CD4-positive, CD25-positive, alpha-beta regulatory T cell (primary cell): ENCODE measurements around the gene CLTRN. TPM values are rescaled to one million over a fixed set of nuclear protein-coding genes. Genes with fewer than 3 reads are reported as not detected.
"Not testable (repeated sequence)": the region's sequence is repeated elsewhere in the genome, so short reads cannot be mapped to it uniquely, and the experiment has no call there.

Experiments
- ATAC-seq, 2 donors: fragments of 150-1000 bp; cut with Tn5 transposase; one replicate each; pipeline ENCODE4 v1.10.0; 2021; ENCODE audit warnings: low read depth in 2 of 2, moderate number of reproducible peaks in 2 of 2, moderate library complexity in 1 of 2
- DNase-seq, 3 donors: peaks; one replicate each; pipeline versions ENCODE4 v3.0.0 to v3.0.0-alpha.2; 2012 to 2022; ENCODE audit warnings: mixed read lengths in 1 of 3
- H3K27ac ChIP-seq: one replicate; pipeline ENCODE4 v1.7.0; 2013; ENCODE audit warnings: mild to moderate bottlenecking, low read length; ENCODE audit not compliant: insufficient read depth, poor library complexity, severe bottlenecking
- H3K27me3 ChIP-seq: one replicate; pipeline ENCODE4 v1.7.0; 2013; ENCODE audit warnings: low read length; ENCODE audit not compliant: control insufficient read depth, insufficient read depth
- H3K36me3 ChIP-seq: one replicate; pipeline ENCODE4 v1.7.0; 2013; ENCODE audit warnings: mild to moderate bottlenecking, low read length, moderate library complexity; ENCODE audit not compliant: control insufficient read depth, insufficient read depth
- H3K4me1 ChIP-seq: 2 replicates; pipeline ENCODE4 v1.7.0; 2013; ENCODE audit warnings: mild to moderate bottlenecking, low read length; ENCODE audit not compliant: insufficient read depth, control insufficient read depth, poor library complexity, severe bottlenecking
- H3K4me3 ChIP-seq: one replicate; pipeline ENCODE4 v1.7.0; 2013; ENCODE audit warnings: low read depth, mild to moderate bottlenecking, low read length, moderate library complexity
- H3K9me3 ChIP-seq, 2 experiments: 1 replicate in 1 of 2; 2 replicates in 1 of 2; pipeline ENCODE4 v1.7.0; 2013; ENCODE audit warnings: low read length in 2 of 2, mild to moderate bottlenecking in 1 of 2, moderate library complexity in 1 of 2; ENCODE audit not compliant: control insufficient read depth in 2 of 2
- H3K27ac Mint-ChIP-seq, 3 donors: one replicate each; pipeline ENCODE4 v1.8.0; 2020 to 2022; ENCODE audit warnings: mild to moderate bottlenecking in 3 of 3, mixed read lengths in 3 of 3, moderate library complexity in 2 of 3
- H3K27me3 Mint-ChIP-seq: one replicate; pipeline ENCODE4 v1.8.0; 2022; ENCODE audit warnings: mild to moderate bottlenecking, mixed read lengths
- H3K36me3 Mint-ChIP-seq: one replicate; pipeline ENCODE4 v1.8.0; 2020; ENCODE audit warnings: mixed read lengths
- H3K4me1 Mint-ChIP-seq, 4 donors: one replicate each; pipeline ENCODE4 v1.8.0; 2020 to 2022; ENCODE audit warnings: mixed read lengths in 4 of 4, mild to moderate bottlenecking in 1 of 4
- H3K4me3 Mint-ChIP-seq, 4 donors: one replicate each; pipeline ENCODE4 v1.8.0; 2020 to 2022; ENCODE audit warnings: mild to moderate bottlenecking in 4 of 4, mixed read lengths in 4 of 4, moderate library complexity in 3 of 4
- H3K9me3 Mint-ChIP-seq, 7 donors: one replicate each; pipeline ENCODE4 v1.8.0; 2020 to 2022; ENCODE audit warnings: mixed read lengths in 7 of 7, mild to moderate bottlenecking in 3 of 7, moderate library complexity in 2 of 7
- polyA plus RNA-seq, 4 donors: library from polyadenylated mRNA; unstranded; fragments of 300-500 nt; fragmentation: Illumina TruSeq; gene quantifications; one replicate each; pipeline ENCODE4 v1.2.3, GENCODE V29; 2021
- total RNA-seq: library from RNA; stranded (reverse); gene quantifications from one replicate; pipeline ENCODE4 v1.2.3, GENCODE V29; 2022

Gene CLTRN, protein sequence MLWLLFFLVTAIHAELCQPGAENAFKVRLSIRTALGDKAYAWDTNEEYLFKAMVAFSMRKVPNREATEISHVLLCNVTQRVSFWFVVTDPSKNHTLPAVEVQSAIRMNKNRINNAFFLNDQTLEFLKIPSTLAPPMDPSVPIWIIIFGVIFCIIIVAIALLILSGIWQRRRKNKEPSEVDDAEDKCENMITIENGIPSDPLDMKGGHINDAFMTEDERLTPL
- total RNA-seq (not detected), polyA plus RNA-seq (under 1 TPM in 3 of 4 donors, not detected in 1; 0.11 to 0.17 (median 0.17) TPM)

DNA sequence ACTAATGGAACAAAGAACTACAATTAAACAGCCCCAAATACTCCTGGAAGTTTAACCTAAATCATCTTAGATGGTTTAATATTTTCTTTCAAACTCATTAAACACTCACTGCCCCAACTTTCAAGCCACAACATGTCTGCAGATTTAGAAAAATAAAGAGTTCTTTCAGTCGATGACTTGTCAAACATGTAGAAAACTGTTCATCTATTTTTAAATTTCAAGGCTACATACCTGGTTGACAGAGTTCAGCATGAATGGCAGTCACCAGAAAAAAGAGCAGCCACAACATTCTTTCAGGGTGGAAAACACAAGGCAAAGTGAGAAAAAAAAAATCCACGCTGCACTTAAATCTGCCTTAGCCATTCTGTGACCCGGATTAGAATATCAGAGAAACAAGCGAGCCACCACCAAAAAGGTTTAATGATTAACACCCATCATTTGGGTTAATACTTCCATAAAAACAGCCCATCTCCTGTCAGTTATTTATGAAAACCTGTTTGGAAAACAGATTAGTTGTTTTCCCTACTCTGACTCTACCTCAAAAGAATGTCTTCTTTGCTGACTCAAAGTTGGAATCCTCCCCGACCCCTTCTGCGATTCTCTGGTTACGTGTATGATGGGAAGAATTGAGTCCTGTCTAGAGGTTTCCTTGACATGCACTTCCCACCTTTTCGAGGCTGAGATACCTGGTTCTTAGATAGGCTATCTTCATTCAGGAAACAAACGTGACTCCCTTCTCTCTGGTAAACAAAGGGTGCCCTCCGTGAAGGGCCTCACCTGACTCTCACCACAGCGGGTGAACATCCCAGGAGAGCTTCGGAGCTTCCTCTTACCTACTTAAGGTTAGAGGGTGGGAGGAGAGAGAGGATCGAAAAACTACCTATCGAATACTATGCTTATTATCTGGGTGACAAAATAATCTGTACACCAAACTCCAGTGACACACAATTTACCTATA lies at the start of gene CLTRN:
CLTRN (minus strand) TSS at position 319 of the 958 bp plus-strand sequence; CDS start at position 289, 30 bp downstream.
- Histone ChIP-seq H3K9me3 (no peaks in the 10 kb centered on the region), H3K4me3 (no peak within 1 kb of the TSS), H3K27ac (no peak within 1 kb of the TSS), H3K27me3 (peaks cover 8% of the 10 kb centered on the region), H3K36me3 (no peaks in the 10 kb centered on the region), H3K4me1 (no peaks in the 10 kb centered on the region)
- ATAC-seq (no peak), DNase-seq (no peak)
- Mint-ChIP-seq H3K36me3 (no peaks in the 10 kb centered on the region), H3K27ac (no peak within 1 kb of the TSS), H3K9me3 (no peaks in the 10 kb centered on the region), H3K4me1 (no peaks in the 10 kb centered on the region), H3K4me3 (no peak within 1 kb of the TSS), H3K27me3 (peaks cover 40% of the 10 kb centered on the region)

DNA sequence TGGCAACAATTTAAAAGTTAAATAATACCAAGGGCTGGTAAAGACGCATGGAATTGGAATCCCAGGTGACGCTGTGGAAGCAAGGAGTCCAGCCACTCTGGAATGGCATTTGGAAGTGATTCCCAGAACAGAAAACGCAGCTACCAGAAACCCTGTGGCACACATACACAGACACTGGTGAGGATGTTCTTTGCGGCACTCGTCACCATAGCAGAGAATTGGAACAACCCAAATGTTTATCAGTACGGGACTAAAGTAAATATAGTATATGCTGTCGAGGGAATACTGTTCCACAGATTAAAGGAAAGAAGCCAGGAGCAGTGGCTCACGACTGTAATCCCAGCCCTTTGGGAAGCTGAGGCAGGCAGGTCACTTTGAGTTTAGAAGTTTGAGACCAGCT lies 39.7 kb upstream of the CLTRN start:
- H3K4me3 ChIP-seq, H3K4me1 Mint-ChIP-seq, ATAC-seq, H3K9me3 ChIP-seq, H3K4me1 ChIP-seq, H3K27me3 ChIP-seq, H3K9me3 Mint-ChIP-seq, H3K36me3 ChIP-seq, H3K27ac Mint-ChIP-seq, H3K4me3 Mint-ChIP-seq, H3K27me3 Mint-ChIP-seq, H3K27ac ChIP-seq, DNase-seq: not testable (repeated sequence)
- peaks cover 23% of the 10 kb centered on the region for H3K36me3 Mint-ChIP-seq

DNA sequence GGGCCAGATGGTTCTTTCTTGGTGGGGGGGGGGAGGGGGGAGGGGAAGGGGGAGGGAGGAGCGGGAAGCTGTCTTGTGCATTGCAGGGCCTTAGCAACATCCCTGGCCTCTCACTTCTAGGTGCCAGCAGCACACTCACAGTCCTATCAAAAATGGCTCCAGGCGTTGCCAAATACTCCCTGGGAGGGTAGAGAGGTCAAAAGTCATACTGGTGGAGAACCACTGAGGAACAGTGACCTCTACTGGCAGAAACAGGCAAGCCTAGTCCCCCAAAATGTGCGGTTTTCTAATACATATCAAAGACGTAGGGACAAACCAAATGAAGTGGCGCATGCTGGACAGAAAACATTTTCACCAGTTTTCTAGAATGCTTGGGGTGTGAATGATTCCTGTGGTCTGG lies 39.2 kb upstream of the CLTRN start:
- DNase-seq, H3K36me3 ChIP-seq, H3K27me3 Mint-ChIP-seq, H3K9me3 Mint-ChIP-seq, H3K27ac ChIP-seq, H3K27ac Mint-ChIP-seq, H3K27me3 ChIP-seq, ATAC-seq, H3K9me3 ChIP-seq, H3K4me1 ChIP-seq, H3K4me3 ChIP-seq, H3K4me3 Mint-ChIP-seq, H3K4me1 Mint-ChIP-seq: not testable (repeated sequence)
- peaks cover 26% of the 10 kb centered on the region for H3K36me3 Mint-ChIP-seq

DNA sequence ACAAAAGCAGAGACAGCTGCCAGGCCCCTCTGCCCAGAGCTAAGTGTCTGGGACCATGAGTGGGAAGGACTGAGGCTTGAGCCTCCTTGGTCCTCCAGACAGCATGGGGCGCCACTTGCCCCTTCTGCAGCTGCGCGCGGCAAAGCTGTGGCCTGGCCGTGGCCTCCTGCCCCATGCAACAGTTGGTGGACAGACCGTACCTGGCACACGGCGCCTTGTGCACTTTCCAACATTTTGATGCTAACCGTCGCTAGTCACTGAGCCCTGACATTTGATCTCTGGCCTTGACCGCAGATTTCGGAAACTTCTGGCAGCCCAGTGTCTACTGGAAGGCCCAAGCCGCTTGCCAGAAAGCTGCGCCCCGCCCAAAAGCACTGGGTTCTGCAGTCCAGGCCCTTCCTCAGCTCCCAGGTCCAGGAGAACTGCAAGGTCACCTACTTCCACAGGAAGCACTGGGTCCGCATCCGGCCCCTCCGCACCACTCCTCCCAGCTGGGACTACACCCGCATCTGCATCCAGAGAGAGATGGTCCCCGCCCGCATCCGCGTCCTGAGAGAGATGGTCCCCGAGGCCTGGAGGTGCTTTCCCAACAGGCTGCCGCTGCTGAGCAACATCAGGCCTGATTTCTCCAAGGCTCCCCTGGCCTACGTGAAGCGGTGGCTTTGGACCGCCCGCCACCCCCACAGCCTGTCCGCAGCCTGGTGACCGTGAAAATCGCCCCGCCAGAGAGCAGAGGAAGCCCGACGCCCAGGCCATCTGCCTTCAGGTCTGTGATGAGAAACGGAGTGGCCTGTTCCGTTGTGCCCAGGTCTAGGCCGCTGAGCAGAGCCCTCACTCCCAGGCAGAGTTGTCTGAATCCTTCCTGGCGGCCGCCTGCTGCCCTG lies 38.1 kb upstream of the CLTRN start:
- Mint-ChIP-seq H3K27me3 (no peaks in the 10 kb centered on the region), H3K9me3 (no peaks in the 10 kb centered on the region), H3K36me3 (peaks cover 23% of the 10 kb centered on the region), H3K4me1 (peaks cover 0 to 4% (median 0%) of the 10 kb centered on the region in 4 donors), H3K4me3 (no peak overlapping the region), H3K27ac (no peak overlapping the region)
- Histone ChIP-seq H3K27ac (no peak overlapping the region), H3K9me3 (no peaks in the 10 kb centered on the region), H3K27me3 (no peaks in the 10 kb centered on the region), H3K4me1 (no peaks in the 10 kb centered on the region), H3K36me3 (no peaks in the 10 kb centered on the region), H3K4me3 (no peak overlapping the region)
- DNase-seq (no peak), ATAC-seq (no peak)

DNA sequence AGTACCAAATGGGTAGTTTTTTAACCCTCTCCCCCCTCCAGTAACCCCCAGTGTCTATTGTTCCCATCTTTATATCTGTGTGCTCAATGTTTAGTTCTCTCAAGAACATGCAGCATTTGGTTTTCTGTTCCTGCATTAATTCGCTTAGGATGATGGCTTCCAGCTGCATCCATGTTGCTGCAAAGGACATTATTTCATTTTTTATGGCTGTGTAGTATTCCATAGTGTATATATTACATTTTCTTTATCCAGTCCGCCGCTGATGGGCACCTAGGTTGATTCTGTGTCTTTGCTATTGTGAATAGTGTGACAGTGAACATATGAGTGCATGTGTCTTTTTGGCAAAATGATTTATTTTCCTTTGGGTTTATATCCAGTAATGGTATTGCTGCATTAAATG lies 31.9 kb upstream of the CLTRN start:
- Mint-ChIP-seq H3K9me3 (no peaks in the 10 kb centered on the region), H3K4me1 (peaks cover 0 to 3% (median 0%) of the 10 kb centered on the region in 4 donors), H3K4me3 (peak overlapping the region in 1 of 4 donors; percentile 32), H3K27me3 (no peaks in the 10 kb centered on the region), H3K27ac (no peak overlapping the region), H3K36me3 (peaks cover 50% of the 10 kb centered on the region)
- Histone ChIP-seq H3K36me3 (peaks cover 7% of the 10 kb centered on the region), H3K4me3 (no peak overlapping the region), H3K9me3 (no peaks in the 10 kb centered on the region), H3K27me3 (no peaks in the 10 kb centered on the region), H3K4me1 (no peaks in the 10 kb centered on the region), H3K27ac (no peak overlapping the region)
- ATAC-seq (no peak), DNase-seq (no peak)

DNA sequence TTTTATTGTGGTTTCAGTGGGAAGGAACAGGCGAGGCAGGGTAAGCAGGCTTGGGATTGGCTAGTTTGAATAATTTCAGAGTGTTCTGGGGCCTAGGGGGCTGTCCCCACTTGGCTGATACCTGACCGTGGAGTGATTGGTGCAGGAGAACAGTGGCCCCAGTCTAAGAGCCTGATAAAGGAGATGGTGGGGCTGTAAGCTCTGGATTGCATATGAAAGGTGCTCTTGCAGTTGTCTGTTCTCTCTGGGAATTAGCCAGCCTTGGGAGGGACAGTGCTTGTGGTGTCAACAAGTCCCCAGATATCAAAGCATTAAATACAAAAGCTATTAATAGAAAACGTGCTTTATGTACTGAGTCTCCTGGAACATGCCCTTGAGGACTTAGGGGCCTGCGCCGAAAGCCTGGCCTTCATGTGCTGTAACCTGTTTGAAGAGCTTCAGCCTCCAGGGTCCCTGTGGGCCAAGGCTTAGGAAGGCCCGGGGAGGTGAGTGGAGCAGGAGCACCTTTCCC lies 30.4 kb upstream of the CLTRN start:
- no peaks in the 10 kb centered on the region for H3K9me3 Mint-ChIP-seq
- peaks cover 52% of the 10 kb centered on the region for H3K36me3 Mint-ChIP-seq

More for the DNA sequence above, 30.4 kb upstream of the CLTRN start:
- H3K27me3 Mint-ChIP-seq: no peaks in the 10 kb centered on the region
- no peak for ATAC-seq
- H3K4me3 Mint-ChIP-seq: no peak overlapping the region
- Histone ChIP-seq H3K36me3 (peaks cover 7% of the 10 kb centered on the region), H3K9me3 (no peaks in the 10 kb centered on the region), H3K4me3 (no peak overlapping the region), H3K27ac (no peak overlapping the region), H3K27me3 (no peaks in the 10 kb centered on the region), H3K4me1 (no peaks in the 10 kb centered on the region)
- DNase-seq: no peak
- H3K4me1 Mint-ChIP-seq: peaks cover 3 to 7% (median 6%) of the 10 kb centered on the region in 4 donors
- H3K27ac Mint-ChIP-seq: no peak overlapping the region
